Kidney (tissue), 14 donors: Measurements from ENCODE around the gene GLT1D1. TPM values are rescaled to one million over a fixed set of nuclear protein-coding genes. Genes with fewer than 3 reads are reported as not detected.

ENCODE experiments used
- DNase-seq, 5 donors: peaks; one replicate each; pipeline ENCODE4 v3.0.0-alpha.2; 2013 to 2020
- FAIRE-seq: peaks from 2 replicates; lab custom pipeline; 2012; peaks lifted over from hg19 to GRCh38; lab: Jason Lieb, UNC
- H3K27ac ChIP-seq, 2 donors: one replicate each; pipeline ENCODE4 v1.7.0; 2013; ENCODE audit warnings: low read depth in 2 of 2, low read length in 2 of 2, inconsistent platforms in 1 of 2
- H3K27me3 ChIP-seq: one replicate; pipeline ENCODE4 v1.7.1; 2013; ENCODE audit warnings: low read length, inconsistent platforms; ENCODE audit not compliant: control insufficient read depth, insufficient read depth
- H3K36me3 ChIP-seq, 3 donors: one replicate each; pipeline versions ENCODE4 v1.7.0 to v1.7.1; 2013; ENCODE audit warnings: low read length in 3 of 3, control low read depth in 1 of 3, inconsistent platforms in 1 of 3; ENCODE audit not compliant: insufficient read depth in 3 of 3, control insufficient read depth in 2 of 3
- H3K4me1 ChIP-seq, 3 donors: one replicate each; pipeline versions ENCODE4 v1.7.0 to v1.7.1; 2013; ENCODE audit warnings: low read length in 3 of 3, inconsistent platforms in 1 of 3, low read depth in 1 of 3; ENCODE audit not compliant: control insufficient read depth in 2 of 3, insufficient read depth in 2 of 3
- H3K4me3 ChIP-seq, 3 donors: one replicate each; pipeline versions ENCODE4 v1.7.0 to v1.8.1; 2013; ENCODE audit warnings: low read length in 3 of 3, control low read depth in 1 of 3, inconsistent platforms in 1 of 3
- H3K9ac ChIP-seq, 3 donors: one replicate each; pipeline versions ENCODE4 v1.7.0 to v1.7.1; 2013; ENCODE audit warnings: low read length in 3 of 3, control low read depth in 1 of 3, inconsistent platforms in 1 of 3
- H3K9me3 ChIP-seq, 3 donors: one replicate each; pipeline versions ENCODE4 v1.7.0 to v1.7.1; 2013; ENCODE audit warnings: low read length in 3 of 3, control low read depth in 1 of 3, inconsistent platforms in 1 of 3; ENCODE audit not compliant: control insufficient read depth in 2 of 3, insufficient read depth in 1 of 3
- intact Hi-C: fragments of 100-400 bp; cut with DNase I; formaldehyde crosslinking; loops from one replicate; pipeline ENCODE4 v1.11.1; 2022
- polyA plus RNA-seq: library from polyadenylated mRNA; stranded (reverse); fragments of 350-450 nt; fragmentation: Illumina TruSeq; extraction: RNeasy Lipid Tissue Mini Kit (QIAGEN cat#74804); gene quantifications from one replicate; pipeline ENCODE4 v1.2.3, GENCODE V29; 2014; ENCODE audit warnings: low read depth, low replicate concordance; ENCODE audit not compliant: insufficient read depth
- total RNA-seq: library from RNA; stranded (reverse); fragmentation: NEBNext Ultra II Directional; extraction: Animal tissue kit (Norgen Biotek cat#: 25700); gene quantifications from one replicate; pipeline ENCODE4 v1.2.1, GENCODE V29; 2021
- TF ChIP-seq, protein P1 (sequence below): IDR thresholded peaks from 3 replicates; pipeline ENCODE4 v1.5.1; 2012; ENCODE audit warnings: mild to moderate bottlenecking, moderate library complexity, borderline replicate concordance; ENCODE audit not compliant: insufficient read depth; ENCODE audit errors: extremely low read depth
- donor health status: control.
- donor health status: control.
- donor health status: control.
- donor health status: control.
- donor health status: control.
- donor health status: DM: yes; HTN: yes; CAD: no.
- donor health status: Normal renal cell carcinoma (clear cell type).

Gene GLT1D1
- total and polyA plus RNA-seq, 2 donors from 2014 or later, result 0.41 to 0.45 TPM

DNA sequence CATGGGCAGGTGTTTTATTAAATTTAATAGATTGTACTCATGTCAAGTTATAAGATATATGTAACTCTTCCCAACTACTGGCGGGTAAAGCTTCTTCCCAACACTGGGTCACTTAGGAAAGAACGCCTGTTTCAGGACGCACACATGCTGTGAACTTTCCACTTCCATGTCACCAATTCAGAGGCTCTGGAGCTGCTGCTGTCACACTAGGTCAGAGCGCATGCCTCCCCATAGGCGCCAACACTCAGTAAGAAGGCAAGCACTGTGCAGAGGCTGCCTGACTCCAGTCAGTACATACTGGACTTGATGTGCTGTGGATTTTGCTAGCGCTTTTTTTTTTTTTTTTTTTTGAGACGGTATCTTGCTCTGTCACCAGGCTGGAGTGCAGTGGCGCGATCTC lies 46.7 kb upstream of the GLT1D1 start:
- Histone ChIP-seq H3K27me3 (no peaks in the 10 kb centered on the region), H3K9me3 (no peaks in the 10 kb centered on the region), H3K27ac (no peak overlapping the region), H3K9ac (no peak overlapping the region), H3K36me3 (peaks cover 0 to 12% (median 5%) of the 10 kb centered on the region in 3 donors), H3K4me1 (peaks cover 0 to 2% (median 0%) of the 10 kb centered on the region in 3 donors), H3K4me3 (no peak overlapping the region)
- TF ChIP-seq, protein P1, sequence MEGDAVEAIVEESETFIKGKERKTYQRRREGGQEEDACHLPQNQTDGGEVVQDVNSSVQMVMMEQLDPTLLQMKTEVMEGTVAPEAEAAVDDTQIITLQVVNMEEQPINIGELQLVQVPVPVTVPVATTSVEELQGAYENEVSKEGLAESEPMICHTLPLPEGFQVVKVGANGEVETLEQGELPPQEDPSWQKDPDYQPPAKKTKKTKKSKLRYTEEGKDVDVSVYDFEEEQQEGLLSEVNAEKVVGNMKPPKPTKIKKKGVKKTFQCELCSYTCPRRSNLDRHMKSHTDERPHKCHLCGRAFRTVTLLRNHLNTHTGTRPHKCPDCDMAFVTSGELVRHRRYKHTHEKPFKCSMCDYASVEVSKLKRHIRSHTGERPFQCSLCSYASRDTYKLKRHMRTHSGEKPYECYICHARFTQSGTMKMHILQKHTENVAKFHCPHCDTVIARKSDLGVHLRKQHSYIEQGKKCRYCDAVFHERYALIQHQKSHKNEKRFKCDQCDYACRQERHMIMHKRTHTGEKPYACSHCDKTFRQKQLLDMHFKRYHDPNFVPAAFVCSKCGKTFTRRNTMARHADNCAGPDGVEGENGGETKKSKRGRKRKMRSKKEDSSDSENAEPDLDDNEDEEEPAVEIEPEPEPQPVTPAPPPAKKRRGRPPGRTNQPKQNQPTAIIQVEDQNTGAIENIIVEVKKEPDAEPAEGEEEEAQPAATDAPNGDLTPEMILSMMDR, result no peak
- FAIRE-seq (no peak), DNase-seq (no peak)
- intact Hi-C loops, result no loop called here

DNA sequence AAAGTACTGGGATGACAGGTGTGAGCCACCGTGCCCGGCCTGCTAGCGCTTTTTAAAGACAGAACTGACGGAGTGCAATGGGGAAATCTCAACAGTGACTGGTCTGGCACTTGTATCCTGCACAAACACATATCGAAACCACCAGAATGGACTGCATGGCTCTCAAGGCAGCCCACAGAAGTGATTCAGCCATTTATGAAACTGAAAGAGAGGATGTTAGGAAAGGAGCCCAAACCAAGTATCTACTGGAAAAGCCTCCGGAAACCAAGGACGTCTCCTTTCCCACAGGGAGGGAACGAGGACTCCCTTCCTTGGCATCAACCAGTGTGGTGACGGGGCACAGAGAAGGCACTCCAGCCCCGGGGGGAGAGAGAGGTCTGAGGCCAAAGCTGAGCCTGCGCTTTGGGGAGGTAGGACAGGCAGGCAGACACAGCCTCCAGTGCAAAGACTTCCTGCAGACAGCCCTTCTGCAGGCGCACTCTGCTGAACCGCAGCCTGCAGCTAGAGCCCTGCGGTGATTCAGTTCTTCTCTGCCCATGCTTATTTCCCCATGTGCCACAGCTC lies 46.0 kb upstream of the GLT1D1 start:
- TF ChIP-seq, protein P1, result no peak
- Histone ChIP-seq H3K27me3 (no peaks in the 10 kb centered on the region), H3K36me3 (peaks cover 0 to 12% (median 5%) of the 10 kb centered on the region in 3 donors), H3K9me3 (no peaks in the 10 kb centered on the region), H3K27ac (no peak overlapping the region), H3K4me3 (no peak overlapping the region), H3K4me1 (peaks cover 0 to 2% (median 0%) of the 10 kb centered on the region in 3 donors), H3K9ac (no peak overlapping the region)
- FAIRE-seq (no peak), DNase-seq (no peak)
- intact Hi-C loops, result no loop called here

DNA sequence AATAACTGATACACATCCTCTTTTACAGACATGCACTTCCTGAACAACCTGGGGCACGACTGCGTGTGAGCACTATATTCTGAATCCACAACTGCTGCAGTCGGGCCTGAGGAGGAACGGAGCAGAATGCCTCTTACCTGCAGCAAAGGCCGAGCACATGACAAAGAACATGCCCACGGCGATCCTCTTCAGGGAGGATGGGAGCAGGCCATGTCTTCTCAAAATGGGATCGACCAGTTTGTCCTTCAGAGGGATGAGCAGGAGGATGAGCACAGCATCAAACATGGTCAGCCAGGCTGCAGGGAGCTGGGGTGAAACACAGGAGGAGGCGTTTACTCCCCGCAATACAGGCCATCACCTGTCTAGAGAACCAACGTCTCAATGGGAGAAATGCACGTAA lies 44.6 kb upstream of the GLT1D1 start:
- no peak for FAIRE-seq

More for the DNA sequence above, 44.6 kb upstream of the GLT1D1 start:
- no peak overlapping the region for H3K27ac ChIP-seq
- DNase-seq, result no peak
- no peak overlapping the region for H3K4me3 ChIP-seq
- no peaks in the 10 kb centered on the region for H3K27me3 ChIP-seq
- H3K9me3 ChIP-seq, result no peaks in the 10 kb centered on the region
- intact Hi-C loops, result no loop called here
- TF ChIP-seq, protein P1, result no peak
- H3K4me1 ChIP-seq, result peaks cover 0 to 2% (median 0%) of the 10 kb centered on the region in 3 donors
- peaks cover under 1 to 12% (median 5%) of the 10 kb centered on the region in 3 donors for H3K36me3 ChIP-seq
- H3K9ac ChIP-seq, result no peak overlapping the region
